ENCODE measurements around the gene TREX2.

The TREX2 gene

DNA sequence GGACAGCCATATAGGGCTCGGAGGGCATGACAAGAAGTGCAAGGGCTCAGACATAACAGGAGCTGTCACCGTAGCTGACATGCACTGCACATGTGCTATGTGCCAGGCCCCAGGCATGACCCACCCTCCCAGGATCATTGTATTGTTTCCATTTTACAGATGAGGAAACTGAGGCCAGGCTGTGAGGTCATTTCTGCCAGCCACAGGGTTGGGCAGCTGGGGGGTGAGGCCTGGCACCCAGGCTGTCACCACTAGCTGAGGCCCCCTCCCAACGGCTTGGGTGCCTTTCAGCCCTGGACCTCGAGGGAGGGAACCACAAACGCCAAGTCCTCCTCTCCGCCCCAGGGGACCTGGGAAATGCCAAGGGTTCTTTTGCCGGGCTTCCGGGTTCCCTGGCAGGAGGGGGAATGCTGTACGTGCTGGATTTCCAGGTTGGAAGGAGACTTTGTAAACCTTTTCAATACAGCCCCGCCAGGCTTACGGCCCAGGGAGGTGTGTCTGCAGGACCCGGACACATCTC is 12.6 kb downstream of the TREX2 start:
- no peak for DNase-seq

DNA sequence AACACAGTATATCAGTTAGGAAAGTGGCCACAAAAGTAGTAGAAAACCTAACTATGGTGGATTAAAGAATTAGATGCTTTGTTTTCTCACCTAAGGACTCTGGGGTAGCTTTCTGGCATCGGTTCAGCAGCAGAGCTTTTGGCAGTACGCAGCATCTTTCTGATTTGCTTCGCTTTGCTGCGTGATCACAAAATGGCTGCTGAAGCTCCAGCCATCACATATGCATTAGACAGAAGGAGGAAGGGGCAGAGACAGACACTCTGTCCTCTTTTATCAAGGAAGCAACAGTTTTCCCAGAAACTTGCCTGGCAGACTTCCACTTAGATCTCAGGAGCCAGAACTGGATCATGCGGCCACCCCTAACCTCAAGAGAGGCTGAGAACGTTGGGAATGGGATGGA is 15.1 kb downstream of the TREX2 start:
- no peak for DNase-seq

DNA sequence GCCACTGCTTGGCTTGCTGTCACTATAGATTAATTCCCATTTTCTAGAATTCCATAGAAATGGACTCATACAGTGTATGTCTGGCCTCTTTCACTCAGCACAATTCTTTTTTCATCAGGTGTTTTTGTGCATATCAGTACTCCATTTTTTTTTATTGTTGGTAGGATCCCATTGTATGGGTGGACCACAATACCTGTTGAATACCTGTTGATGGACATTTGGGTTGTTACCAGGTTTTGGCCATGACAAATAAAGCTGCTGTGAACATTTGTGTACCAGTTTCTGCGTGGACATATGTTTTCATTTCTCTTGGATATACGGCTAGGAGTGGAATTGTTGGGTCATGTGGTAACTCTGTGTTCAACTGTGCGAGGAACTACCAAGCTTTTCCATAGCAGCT is 19.7 kb downstream of the TREX2 start:
- DNase-seq: no peak

DNA sequence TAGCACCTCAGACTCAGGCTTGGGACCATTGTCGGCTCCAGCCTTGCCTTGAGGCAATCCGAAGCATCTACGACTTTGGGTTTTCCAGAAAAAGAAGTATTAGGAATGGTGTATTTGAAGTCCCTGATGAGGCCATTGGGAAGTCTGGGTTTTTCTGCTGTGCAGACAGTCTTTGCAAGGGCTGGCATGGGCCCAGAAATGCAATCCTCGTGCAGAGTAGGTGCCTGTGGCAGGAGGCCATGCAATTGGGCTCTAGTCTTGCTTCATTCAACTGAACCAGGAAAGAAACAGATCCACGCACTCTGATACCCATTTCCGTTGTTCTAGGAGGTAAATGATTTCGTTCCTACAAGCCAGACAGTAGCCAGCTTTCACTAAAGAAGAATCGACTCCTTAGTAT is 22.2 kb downstream of the TREX2 start:
- no peak for DNase-seq

DNA sequence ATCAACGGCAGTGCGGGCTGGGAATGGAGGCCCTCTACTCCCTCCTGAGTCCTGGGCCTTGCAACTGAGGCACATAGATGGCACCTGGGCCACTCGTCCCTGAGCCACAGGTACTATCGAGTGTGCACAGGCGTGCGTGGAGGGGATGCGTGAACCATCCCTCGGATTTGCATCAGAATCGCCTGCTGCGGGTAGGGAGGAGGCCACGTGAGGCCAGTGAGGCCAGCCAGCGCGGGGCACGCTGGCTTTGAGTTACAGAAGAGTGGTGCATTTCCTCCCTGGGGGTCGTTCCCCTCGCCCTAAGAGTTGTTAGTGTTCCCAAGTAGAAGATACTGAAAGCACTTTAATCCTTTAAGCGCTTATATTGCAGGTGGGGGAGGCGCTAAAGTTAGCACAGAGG is 24.0 kb downstream of the TREX2 start:
- no peak for DNase-seq

DNA sequence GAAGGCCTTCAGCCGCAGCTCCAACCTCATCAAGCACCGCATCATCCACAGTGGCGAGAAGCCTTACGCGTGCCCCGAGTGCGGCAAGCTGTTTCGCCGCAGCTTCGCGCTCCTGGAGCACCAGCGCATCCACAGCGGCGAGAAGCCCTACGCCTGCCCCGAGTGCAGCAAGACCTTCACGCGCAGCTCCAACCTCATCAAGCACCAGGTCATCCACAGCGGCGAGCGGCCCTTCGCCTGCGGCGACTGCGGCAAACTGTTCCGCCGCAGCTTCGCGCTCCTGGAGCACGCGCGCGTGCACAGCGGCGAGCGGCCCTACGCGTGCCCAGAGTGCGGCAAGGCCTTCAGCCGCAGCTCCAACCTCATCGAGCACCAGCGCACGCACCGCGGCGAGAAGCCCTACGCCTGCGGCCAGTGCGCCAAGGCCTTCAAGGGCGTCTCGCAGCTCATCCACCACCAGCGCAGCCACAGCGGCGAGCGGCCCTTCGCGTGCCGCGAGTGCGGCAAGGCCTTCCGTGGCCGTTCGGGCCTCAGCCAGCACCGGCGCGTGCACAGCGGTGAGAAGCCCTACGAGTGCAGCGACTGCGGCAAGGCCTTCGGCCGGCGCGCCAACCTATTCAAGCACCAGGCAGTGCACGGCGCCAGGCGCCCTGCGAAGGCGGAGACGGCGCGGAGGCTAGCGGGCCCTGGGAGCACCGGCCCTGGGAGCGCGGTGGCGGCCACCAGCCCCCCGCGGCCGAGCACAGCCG is 24.8 kb downstream of the TREX2 start:
- no peak for DNase-seq

DNA sequence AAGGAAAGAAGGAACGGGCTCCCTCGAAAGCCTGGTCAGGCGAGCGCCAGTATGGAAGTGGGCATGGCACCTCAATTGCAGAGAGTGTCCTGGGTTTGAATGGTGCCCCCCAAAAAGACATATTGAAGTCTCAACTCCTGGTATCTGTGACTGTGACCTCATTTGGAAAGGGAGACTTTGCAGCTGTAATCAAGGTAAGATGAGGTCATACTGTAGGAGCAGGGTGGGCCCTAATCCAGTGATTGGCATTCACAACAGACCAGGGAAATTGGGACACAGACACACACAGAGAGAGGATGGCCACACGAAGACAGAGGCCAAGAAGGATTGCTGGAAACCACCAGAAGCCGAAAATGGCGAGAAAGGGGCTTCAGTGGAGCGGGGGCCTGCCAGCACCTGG is 28.2 kb downstream of the TREX2 start:
- DNase-seq: no peak

DNA sequence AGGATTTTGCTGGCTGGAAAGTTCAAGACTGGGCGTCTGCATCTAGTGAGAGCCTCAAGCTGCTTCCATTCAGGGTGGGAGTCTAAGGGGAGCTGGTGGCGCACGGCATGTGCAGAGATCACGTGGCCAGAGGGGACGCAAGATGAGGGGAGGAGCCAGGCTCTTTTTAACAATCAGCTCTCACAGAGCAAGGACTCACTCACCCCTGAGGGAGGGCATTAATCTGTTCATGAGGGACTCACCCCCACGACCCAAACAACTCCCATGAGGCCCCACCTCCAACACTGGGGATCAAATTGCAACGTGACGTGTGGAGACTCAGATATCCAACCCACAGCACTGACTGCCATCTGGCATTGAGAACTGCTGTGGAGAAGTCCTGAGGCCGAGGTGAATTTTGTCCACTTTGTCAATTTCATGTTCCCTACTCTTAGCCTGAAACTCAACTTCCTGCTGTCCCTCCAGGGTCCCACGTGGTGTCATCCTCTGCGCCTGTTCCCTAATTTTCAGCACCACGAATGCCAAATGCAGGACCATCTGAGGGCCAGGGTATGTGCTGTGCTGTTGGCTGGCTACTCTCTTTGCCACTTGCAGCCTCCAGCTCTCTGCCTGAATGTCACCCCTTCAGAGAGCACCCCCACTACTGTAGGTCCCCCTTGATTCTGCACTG is 28.9 kb downstream of the TREX2 start:
- DNase-seq: no peak

DNA sequence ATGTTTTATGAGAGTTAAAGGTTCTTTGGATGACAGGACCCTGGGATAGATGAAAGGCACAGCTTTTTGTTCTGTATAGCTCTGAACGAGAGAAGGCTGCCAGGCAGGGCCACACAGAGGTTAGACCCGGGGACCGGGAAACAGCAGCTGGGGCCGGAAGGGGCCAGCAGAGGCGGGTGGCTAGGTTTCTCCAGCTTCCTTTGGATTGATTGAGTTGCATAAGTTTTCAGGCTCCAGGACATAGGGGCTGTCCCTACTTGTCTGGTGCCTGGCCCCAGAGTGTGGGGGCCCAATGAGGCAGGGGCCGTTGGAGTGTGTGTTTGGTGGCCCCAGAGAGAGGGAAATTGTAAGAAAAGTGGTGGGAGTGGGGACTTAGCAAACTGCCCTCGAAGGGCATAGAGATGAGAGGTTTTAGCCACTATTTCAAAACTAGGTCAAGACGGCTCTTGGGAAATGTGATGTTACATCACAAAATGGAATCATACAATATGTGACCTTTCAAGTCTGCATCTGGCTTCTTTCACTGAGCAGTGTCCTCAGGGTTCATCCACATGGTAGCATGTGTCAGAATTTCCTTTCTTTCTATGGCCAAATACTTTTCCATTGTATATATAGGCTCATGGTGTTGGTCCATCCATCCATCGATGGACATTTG is 30.9 kb downstream of the TREX2 start:
- DNase-seq: no peak

DNA sequence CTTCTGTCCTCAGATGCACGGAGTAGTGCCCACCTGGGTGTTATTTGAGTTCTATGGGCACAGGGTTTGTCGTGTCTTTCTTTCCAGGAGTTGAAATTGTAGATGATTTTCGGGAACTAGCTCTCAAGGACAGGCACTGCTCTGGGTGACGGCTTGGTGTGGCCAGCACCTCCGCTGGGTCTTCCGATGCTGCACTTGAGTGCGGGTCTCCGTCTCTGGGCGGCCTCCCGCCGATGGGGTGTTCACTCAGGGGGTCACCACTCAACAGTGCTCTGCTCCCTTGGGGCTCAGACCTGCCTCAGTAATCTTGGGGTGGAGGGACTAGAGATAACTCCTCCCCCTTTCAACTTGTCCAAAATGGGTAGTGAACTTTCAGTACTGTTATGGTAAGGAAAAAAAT is 32.1 kb downstream of the TREX2 start:
- DNase-seq: no peak

DNA sequence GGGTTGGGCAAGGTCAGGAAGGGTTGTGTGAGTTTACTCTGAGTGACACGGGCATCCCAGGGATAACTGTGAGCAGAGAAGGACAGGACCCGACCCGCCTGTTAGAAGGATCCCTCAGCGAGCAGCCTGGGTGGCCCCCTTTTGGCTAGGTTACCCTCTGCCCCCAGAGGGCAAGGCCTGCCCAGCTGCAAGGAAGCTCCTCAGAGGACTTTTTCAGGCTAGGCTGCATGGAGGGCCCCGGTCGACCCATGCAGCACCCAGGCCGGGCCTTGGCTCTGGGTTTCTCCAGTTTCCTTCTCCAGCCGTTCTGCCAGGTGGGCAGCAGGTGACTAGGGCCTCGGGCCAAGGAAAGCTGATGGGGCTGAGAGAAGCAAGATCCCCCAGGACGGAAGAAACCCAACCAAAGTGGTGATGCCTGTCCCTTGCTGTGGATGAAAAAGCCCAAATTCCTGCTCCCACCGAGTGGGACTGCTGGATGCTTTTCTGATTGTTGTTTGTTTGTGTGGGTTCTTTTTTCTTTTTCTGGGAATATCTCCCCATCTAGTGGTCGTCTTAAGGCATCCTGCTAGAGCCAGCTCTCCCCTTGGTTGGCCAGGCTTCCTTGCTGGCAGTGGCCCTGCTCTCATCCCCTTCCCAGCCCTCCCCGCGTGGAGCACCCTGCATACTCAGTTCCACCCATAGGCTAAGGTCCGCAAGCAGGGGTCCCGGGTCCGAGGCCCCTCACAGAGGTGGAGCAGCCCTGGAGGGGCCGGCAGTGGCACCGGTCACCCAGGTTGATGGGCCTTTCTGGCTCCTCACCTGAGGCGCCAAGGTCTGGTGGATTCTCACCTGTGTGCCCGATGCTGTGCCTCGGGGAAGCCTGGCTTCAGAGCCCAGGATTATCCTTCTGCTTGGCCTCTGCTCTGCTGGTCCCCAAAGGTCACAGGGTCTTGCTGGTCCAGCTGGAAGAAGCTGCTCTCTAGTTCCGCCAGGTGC is 32.8 kb downstream of the TREX2 start:
- no peak for DNase-seq

DNA sequence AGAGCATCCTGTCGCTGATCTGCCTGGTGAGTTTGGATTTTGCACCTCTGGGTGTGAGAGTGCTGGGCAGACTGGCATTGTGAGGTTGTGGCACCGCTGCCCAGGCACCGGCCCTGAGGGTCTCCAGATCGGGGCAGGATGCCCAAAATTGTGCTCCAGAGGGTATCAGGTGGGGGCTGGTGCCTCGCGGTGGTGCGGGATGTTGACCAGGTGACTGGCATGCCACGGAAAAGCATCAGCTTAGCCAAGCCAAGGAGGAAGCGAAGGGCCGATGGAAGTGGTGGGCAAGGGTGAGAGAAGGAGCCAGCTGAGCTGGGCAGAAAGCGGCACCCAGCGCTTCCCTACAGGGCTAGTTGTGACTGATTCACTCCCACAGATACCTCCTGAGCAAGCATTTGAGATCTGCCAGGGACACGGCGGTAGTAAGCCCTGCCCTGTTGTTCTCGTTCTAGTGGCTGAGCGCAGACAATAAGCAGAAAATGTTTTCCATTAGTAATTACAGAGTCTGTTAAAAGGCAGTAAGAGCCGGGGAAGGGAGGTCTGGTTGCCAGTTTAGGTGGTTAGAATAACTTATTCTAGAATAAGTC is 33.8 kb downstream of the TREX2 start:
- DNase-seq: no peak

DNA sequence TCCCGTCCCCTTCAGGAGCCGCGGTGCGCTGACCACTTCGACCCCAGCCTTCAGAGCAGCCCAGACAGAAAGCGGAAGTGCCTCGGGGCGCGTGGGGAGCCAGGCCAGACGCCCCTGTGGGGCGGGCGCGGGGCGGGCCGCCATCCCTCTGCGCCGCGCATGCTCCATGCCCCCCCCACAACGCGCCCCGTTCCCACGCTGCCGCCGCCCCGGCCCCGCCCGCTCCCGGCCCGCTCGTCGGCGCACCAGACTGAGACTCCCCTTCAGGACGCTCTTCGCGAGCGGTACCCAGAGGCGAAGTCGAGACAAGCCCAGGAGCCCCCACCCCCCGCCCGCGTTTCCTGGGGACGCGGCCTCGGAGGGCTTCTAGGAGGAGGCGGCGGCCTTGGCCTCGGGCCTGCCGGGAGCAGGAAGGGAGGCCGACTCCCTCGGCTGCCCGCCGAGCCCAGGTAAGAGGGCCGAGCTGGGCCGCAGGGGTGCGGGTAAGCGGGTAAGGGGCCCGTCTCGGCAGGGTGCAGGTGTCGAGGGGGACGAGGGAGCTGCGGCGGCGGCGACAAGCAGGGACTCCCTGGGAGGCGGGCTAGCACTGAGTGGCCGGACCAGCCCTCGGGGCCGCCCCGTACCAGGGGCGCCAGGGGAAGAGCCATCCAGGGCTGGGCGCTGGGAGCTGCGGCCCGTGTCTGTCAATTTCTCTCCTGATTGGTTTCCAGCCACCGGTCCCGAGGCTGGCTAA is 34.4 kb downstream of the TREX2 start, which contains the start of gene ZFP92:
Gene ZFP92 (plus strand): TSS at position 218 of the 733 bp plus-strand sequence. CDS start 6,851 bp downstream, outside the sequence.
- DNase-seq: peak; percentile 9

DNA sequence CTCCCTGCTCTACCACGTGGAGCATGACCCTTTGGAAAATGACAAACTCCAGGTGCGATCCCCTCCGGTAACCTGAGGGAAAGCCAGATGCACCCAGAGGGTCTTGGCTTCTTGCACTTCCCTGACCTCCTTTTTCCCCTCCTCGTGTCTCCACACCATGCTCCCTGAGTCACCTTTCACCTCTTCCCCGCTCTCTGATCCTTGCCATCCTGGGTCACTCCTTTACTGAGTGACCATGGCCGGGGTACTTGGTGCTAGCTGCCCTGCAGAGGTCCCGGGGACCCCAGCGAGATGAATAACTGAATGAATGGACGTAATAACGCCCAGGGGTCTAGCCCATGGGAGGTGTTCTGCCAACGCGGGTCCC is 35.0 kb downstream of the TREX2 start:
- no peak for DNase-seq

DNA sequence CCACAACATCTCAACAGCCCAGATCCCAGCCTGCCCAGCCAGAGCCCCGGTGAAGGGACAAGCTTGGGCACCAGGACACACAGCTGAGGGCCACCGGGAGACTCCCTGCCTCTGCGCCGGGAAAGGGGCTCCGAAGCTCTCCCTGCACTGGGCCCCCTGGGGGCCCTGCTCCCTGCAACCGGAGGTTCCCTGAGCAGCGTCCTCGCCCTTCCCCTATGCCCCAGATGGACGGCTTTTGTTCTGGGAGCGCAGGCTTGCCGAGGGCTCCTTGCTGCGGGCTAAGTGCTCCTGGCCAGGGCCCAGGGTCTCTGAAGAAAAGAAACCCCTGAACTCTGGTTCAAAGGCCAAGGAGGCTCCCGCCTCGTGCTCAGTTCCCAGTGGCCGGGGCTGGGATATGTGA is 35.5 kb downstream of the TREX2 start:
- no peak for DNase-seq

DNA sequence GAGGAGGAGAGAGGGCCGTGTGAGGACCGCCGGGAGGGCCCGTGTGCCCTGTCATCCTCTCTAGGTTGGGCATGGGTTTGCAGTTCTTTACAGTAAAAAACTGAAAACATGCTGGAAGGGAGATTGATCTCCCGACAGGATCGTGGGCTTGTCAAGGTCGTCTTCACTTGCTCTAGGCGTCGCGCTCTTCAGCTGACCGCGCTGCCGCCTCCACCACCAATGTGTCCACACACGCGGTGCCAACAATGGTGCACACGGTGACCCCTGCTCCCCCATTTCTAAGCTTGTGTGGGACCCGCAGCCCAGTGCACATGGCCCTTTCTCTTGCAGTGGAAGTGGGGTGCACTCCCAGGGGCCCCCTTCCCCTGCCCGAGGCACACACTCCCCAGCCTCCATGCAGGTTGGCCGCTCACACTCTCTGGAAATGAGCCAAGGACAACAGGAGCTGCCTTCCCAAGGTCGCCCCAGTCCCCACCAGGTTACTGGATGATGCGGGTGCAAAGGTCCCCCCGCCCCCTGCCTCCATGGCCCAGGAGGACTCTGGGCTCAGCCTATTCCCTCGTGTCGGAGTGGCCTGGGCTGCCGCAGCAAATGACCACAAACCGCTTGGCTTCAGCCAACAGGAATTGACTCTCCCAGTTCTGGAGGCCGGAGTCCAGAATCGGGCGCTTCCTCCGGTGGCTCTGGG is 36.3 kb downstream of the TREX2 start:
- no peak for DNase-seq

DNA sequence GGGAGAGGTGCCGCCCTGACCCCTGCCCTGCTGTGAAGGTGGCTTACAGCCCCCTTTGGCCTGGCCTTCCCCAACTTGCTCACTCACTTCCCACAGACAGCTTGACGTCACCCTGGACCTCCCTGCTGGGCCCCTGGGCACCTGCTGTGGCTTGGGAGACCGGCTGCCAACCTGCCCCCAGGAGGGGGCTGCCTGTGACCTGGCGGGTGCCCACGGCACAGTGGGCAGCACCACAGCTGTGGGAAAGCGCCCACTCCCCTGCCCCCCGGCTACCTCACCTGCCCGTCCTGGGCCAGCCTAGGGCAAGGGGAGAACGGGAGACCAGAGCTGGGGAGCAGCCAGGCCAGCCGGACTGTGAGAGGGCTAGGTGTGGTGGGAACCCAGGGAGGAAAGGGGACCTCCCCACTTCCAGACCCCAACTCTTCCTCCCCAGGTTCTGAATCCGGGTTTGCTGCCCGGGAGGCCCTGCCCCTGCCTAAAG is 36.9 kb downstream of the TREX2 start:
- no peak for DNase-seq

DNA sequence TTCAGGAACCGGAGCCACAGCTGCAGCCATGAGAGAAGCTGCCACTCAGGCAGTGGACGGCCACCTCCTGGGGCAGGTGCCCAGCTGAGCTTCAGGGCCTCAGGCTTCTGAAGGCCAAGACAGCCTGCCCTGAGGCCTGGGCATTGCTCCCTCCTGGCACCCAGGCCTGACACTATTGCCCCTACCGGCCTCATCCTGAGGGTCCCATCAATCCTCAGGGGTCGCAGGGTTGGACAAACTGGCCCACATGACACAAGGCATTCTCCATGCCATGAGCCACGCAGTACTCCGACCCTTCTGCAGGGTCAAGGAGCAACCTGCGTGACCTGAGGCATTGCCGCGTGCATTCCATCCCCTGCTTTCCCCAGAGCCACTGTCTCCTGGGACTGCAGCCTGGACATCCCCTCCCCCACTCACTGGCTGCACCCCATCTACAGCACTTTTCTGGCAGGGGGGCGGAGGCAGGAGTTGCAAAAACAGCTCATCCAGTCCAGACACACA is 37.6 kb downstream of the TREX2 start:
- DNase-seq: no peak

DNA sequence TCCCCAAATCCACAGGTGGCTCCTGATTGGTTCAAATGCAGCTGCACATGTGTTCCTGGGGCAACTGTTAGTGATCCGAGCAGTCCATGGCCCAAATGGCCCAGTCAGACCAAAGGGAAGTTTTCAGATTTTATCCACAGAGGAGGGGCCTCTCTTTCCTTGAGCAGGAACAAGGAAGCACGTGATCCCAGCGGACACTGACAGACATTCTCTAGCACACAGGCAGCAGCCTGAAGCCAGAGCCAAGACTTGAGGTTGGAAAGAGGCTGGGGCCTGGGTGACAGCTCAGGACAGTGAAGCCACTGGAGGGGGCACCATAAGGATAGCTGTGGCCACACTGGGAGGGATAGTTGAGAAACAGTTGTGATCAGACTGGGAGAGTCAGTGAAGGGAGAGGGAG is 38.1 kb downstream of the TREX2 start:
- no peak for DNase-seq

DNA sequence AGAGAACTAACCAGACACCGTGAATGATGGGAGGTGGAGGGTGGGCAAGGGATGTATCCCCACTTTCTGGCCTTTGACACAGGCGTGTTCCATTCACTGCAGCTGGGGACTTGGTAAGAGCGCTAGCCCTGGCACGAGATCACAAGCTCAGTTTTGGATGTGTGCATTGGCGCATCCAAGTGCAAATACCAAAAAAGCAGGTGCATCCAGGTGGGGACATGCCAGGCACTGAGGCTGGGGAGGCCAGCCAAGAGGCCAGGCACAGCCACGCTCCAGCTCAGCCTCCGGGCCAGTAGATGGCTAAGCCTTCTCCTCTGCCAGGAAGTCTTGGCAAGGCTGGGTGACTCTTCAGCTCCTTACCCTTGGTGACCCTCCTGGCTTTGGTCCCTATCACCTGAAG is 39.0 kb downstream of the TREX2 start:
- no peak for DNase-seq

DNA sequence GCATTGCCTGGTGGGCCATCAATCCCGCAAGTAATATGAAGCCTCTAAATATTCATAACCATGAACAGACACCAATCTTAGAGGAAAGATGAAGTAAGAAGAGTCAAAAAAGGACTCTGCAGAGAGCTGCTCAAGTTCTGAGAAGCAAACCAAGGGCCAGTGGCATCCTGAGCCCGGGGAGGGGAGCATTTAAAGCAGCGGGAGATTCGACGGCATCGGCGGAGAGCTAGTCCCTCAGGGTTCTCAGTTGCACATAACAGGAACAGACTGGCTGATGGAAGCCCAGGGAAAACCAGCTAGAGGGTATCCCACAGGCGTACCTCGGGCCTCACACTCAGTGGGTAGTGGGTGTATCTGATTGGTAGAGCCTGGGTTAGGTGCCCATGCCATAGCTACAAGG is 39.8 kb downstream of the TREX2 start:
- DNase-seq: no peak

Measured in central memory CD4-positive, alpha-beta T cell (primary cell).